Ascending aorta (tissue), 2 donors: Measurements from ENCODE around the gene MED1. TPM values are rescaled to one million over a fixed set of nuclear protein-coding genes. Genes with fewer than 3 reads are reported as not detected.
A peak's percentile ranks its signal among the peaks of the same experiment; 100 is the strongest.
"Not testable (repeated sequence)": the region's sequence is repeated elsewhere in the genome, so short reads cannot be mapped to it uniquely, and the experiment has no call there.

Experiments used
- DNase-seq, 2 donors: peaks; one replicate each; pipeline ENCODE4 v3.0.0-alpha.2; 2019; ENCODE audit warnings: low spot score in 2 of 2
- H3K27ac ChIP-seq, 2 donors: fragments of 200-600 bp; sonication (generic); one replicate each; pipeline ENCODE4 v1.5.1; 2016 to 2017; ENCODE audit warnings: mild to moderate bottlenecking in 1 of 2
- H3K27me3 ChIP-seq: fragments of 200-600 bp; sonication (generic); one replicate; pipeline ENCODE4 v1.5.1; 2017
- H3K36me3 ChIP-seq, 2 donors: fragments of 200-600 bp; sonication (generic); one replicate each; pipeline ENCODE4 v1.5.1; 2016
- H3K4me1 ChIP-seq, 2 donors: fragments of 200-600 bp; sonication (generic); one replicate each; pipeline ENCODE4 v1.5.1; 2016 to 2017; ENCODE audit warnings: mild to moderate bottlenecking in 1 of 2
- H3K4me3 ChIP-seq, 2 donors: fragments of 200-600 bp; sonication (generic); one replicate each; pipeline ENCODE4 v1.5.1; 2016 to 2017; ENCODE audit warnings: mild to moderate bottlenecking in 1 of 2
- H3K9me3 ChIP-seq, 2 donors: fragments of 200-600 bp; sonication (generic); one replicate each; pipeline ENCODE4 v1.5.1; 2016
- CTCF ChIP-seq, 3 experiments: fragments of 200-600 bp in 2 of 3; fragments of 450-650 bp in 1 of 3; sonication (generic) in 2 of 3; IDR thresholded peaks; one replicate each; pipeline ENCODE4 v1.5.1; 2016 to 2019; ENCODE audit warnings: antibody characterized with exemption in 3 of 3, mild to moderate bottlenecking in 1 of 3, moderate library complexity in 1 of 3
- intact Hi-C: fragments of 100-400 bp; cut with DNase I; formaldehyde crosslinking; loops from one replicate; pipeline ENCODE4 v1.15.1; 2023
- total RNA-seq: library from RNA; depleted of rRNA; stranded (reverse); fragments of >200 nt; gene quantifications from one replicate; pipeline ENCODE4 v1.1.0, GENCODE V29; 2016

MED1 gene
- total RNA-seq, 1 donor from 2014 or later, result 11.8 TPM

GRCh38 chr17:39385040-39385439 is 66.0 kb downstream of the MED1 start:
- H3K36me3 ChIP-seq, result peaks cover 8 to 13% of the 10 kb centered on the region in 2 donors
- H3K4me3 ChIP-seq, result no peak overlapping the region
- TF ChIP-seq CTCF (IDR thresholded peaks at IDR 0.05), result no peak
- no peaks in the 10 kb centered on the region for H3K4me1 ChIP-seq
- H3K27me3 ChIP-seq, result no peaks in the 10 kb centered on the region
- intact Hi-C loops, result no loop called here
- no peak for DNase-seq
- H3K9me3 ChIP-seq, result no peaks in the 10 kb centered on the region
- no peak overlapping the region for H3K27ac ChIP-seq

- H3K9me3 ChIP-seq, result no peaks in the 10 kb centered on the region
- no peak for DNase-seq
- H3K4me1 ChIP-seq, result no peaks in the 10 kb centered on the region
- no peak overlapping the region for H3K4me3 ChIP-seq
- H3K27ac ChIP-seq, result no peak overlapping the region
- H3K27me3 ChIP-seq, result no peaks in the 10 kb centered on the region
- no peak for TF ChIP-seq CTCF (IDR thresholded peaks at IDR 0.05)
- intact Hi-C loops, result no loop called here
- no peaks in the 10 kb centered on the region for H3K36me3 ChIP-seq
Observed at GRCh38 chr17:39380144-39380543, 70.9 kb downstream of the MED1 start.

GRCh38 chr17:39376434-39376833 is 74.6 kb downstream of the MED1 start:
- Histone ChIP-seq H3K27me3 (no peaks in the 10 kb centered on the region), H3K27ac (no peak overlapping the region), H3K4me3 (no peak overlapping the region), H3K9me3 (no peaks in the 10 kb centered on the region), H3K36me3 (no peaks in the 10 kb centered on the region), H3K4me1 (no peaks in the 10 kb centered on the region)
- intact Hi-C loops, result no loop called here
- DNase-seq, result no peak
- TF ChIP-seq CTCF (IDR thresholded peaks at IDR 0.05), result no peak

GRCh38 chr17:39367805-39368204 is 83.3 kb downstream of the MED1 start:
- intact Hi-C loops, result loop anchor here (5.0 kb wide), 2 partner anchors 34 to 86 kb away; partner anchors contain the start of gene FBXL20
- H3K4me3 ChIP-seq, H3K36me3 ChIP-seq, H3K27me3 ChIP-seq, H3K9me3 ChIP-seq, DNase-seq: not testable (repeated sequence)
- H3K4me1 ChIP-seq, result peaks cover 7 to 12% of the 10 kb centered on the region in 2 donors
- H3K27ac ChIP-seq, result peak overlapping the region in 1 of 2 donors; percentile 33

- intact Hi-C loops, result loop anchor here (5.0 kb wide), 2 partner anchors 36 to 84 kb away; partner anchors contain the start of gene FBXL20
- TF ChIP-seq CTCF (IDR thresholded peaks at IDR 0.05), result no peak
- H3K36me3 ChIP-seq, result no peaks in the 10 kb centered on the region
- DNase-seq, result no peak
- H3K9me3 ChIP-seq, result no peaks in the 10 kb centered on the region
- H3K27me3 ChIP-seq, result no peaks in the 10 kb centered on the region
- H3K4me1 ChIP-seq, result peaks cover 7 to 12% of the 10 kb centered on the region in 2 donors
- peak overlapping the region; percentile 69 to 77 for H3K27ac ChIP-seq
- H3K4me3 ChIP-seq, result peak overlapping the region in 1 of 2 donors; percentile 42
Observed at GRCh38 chr17:39365872-39366271, 85.2 kb downstream of the MED1 start.

- Histone ChIP-seq H3K4me1 (peaks cover 7 to 12% of the 10 kb centered on the region in 2 donors), H3K36me3 (no peaks in the 10 kb centered on the region), H3K27ac (peak overlapping the region; percentile 69 to 77), H3K9me3 (no peaks in the 10 kb centered on the region), H3K4me3 (peak overlapping the region in 1 of 2 donors; percentile 42), H3K27me3 (no peaks in the 10 kb centered on the region)
- DNase-seq, result no peak
- intact Hi-C loops, result loop anchor here (5.0 kb wide), 2 partner anchors 37 to 83 kb away; partner anchors contain the start of gene FBXL20
- no peak for TF ChIP-seq CTCF (IDR thresholded peaks at IDR 0.05)
Observed at GRCh38 chr17:39365242-39365641, 85.8 kb downstream of the MED1 start.
